NCI-H1417 (cell line): ENCODE data around the gene ETFB.

Source experiments
- DNase-seq, 3 experiments: peaks; one replicate each; lab custom pipeline; 2025; lab: John Stamatoyannopoulos, UW

Gene ETFB

DNA sequence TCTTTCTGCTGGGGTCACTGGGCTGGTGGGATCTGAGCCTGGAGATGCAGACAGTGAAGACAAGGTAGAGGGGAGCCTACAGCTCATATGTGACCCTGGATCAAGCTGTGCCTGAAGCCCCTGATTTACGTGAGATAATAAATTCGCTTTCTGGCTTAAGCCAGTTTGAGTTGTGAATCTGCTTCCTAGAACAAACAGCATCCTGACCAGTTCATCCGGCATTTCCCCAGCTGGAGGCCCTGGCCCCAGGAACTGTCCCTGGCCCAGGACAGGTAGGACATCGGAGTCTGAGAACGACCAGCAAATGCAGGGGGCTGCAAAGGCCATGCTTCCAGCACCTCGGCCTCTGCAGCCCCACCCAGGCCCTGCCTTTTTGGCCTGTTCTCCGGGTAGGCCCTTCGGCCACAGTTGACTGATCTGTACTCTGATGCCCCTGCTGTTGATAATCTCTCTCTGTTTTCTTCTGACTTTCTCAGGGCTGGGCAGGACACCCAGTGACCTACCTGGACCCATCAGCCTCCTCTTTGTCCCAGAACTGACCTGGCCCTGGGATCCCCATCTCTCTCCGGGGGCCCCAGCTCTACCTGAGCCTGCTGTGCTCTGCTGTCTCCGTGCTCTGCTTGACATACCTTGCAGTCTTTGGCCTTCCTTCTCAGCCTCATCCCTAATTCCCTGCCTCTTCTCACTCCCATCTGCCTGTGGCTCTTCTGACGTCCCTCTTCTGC lies 14.8 kb downstream of the ETFB start:
- no peak for DNase-seq

DNA sequence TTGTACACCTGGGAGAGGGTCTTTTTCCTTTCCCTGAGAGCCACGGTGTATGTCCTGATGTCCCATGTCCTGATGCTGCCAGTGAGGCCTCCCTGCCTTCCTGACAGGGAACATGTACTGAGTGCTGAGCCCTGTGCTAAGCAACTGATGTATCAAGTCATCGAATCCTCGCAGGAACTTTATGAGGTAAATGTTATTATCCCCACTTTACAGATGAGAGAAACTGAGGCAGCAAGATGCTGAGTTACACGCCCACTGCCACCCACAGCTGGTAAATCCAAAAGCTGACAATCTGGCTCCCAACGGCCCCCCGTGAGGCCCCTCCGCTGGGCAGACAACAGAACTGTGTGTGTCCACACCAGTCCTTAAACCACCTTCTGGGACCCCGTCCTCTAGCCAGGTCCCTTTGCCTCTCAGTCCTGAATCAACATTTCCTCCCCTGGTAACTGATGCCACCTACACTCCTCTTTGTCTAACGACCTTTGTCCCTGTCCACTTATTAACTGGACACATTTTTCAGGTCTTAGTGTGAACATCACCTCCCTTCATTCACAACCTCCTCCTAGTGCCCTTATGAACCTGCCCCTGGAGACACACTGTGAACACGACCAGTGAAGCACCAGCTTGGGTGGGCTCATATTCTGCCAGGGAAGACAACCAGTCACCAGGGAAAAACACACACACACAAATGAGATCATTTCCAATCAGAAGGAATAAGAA lies 18.8 kb downstream of the ETFB start:
- DNase-seq = no peak

GRCh38 chr19:51346742-51347141 lies 19.4 kb downstream of the ETFB start:
- DNase-seq = no peak

DNA sequence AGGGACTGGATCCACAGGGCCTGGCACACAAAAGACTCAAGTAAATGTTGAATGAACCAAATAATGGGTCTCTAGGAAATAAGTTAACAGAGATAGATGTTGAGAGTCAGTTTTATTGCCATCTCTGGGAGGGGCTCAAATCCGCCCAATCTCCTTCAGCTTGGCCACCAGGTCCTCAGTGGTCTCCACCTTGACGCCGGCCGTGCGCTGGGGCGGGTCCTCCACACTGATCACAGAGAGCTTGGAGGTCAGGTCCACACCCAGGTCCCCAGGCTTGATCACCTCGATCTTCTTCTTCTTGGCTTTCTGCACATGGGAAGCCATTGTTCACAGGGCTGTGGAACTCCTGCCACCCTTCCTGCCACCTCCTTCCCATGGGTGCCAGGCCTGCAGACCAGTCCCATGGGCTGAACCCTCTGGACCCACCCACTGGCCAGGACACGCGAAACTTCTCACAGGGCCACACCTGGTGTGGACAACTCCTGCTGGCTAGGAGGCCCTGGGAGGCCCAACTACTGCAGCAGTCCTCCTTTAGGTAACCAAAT lies 21.0 kb downstream of the ETFB start:
- no peak for DNase-seq

GRCh38 chr19:51342631-51343569 lies 23.3 kb downstream of the ETFB start:
- DNase-seq = no peak

DNA sequence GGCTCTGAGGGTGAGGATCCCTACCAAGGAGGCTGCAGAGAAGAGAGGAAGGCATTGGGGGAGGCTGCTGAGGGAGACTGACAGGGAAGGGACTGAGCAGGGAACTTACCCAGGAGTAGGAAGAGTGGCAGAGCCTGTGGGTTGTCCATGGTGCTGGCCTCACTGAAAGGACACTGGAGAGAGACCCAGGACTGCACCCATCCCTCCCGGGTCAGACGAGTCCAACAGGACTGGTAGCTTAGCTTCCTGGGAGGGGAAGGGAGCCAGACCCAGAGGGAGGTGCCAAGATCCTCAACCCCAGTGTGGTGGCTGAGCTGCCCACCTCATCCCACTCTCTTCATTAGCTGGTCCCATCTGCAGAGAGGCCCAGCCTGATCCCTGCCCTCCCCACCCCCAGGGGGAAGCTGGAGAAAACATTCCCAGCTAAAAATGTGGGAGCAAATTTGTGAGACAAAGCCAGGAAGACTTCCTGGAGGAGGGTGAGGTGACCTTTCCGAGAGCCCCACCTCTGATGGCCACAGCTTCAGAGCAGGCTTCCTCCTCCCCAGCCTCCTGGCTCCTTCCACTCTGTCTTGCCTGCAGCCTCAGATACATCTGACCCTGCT lies 24.1 kb downstream of the ETFB start, which contains the start of gene VSIG10L:
VSIG10L (minus strand) TSS at position 164 of the 605 bp plus-strand sequence; CDS start at position 149, 15 bp downstream.
- no peak for DNase-seq

DNA sequence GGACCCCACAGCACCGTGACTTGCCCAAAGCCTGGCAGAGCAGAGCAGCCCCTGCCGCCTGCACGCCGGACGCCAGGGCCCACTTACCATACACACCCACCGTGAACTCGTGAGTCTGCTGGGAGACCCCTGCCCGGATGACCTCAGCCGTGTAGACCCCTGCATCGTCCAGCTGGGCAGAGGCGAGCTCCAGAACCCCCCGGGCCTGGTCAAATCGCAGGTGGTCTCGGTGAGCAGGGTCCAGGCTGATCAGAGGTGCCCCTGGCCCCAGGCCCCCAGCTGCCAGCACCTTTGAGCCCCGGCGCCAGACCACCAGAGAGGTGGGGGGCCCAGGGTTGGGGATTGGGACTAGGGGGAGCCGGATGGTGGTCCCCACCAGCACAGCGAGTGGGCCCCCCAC lies 25.1 kb downstream of the ETFB start:
- DNase-seq = no peak

GRCh38 chr19:51339687-51340656 lies 26.2 kb downstream of the ETFB start:
- no peak for DNase-seq

DNA sequence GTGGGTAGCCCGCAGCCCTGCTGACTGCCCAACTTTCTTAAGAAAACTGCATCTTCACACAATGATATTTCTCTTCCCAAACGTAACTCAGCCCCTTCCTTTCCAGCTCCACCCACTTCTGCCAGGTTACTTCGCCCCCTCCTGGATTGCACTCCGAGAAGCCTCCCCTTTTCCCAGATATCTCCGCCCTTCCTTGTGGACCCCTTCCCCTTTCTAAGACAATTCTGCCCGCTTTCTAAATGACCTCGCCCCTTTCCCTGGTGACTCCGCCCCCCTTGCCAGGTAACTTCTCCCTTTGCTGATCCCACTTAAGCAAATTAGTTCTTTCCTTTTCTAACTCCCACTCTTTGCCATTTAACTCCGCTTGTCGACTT lies 26.9 kb downstream of the ETFB start:
- DNase-seq = no peak

- peak in 1 of 3 experiments; percentile 12 for DNase-seq
Measured at GRCh38 chr19:51338563-51339312, 27.4 kb downstream of the ETFB start.

DNA sequence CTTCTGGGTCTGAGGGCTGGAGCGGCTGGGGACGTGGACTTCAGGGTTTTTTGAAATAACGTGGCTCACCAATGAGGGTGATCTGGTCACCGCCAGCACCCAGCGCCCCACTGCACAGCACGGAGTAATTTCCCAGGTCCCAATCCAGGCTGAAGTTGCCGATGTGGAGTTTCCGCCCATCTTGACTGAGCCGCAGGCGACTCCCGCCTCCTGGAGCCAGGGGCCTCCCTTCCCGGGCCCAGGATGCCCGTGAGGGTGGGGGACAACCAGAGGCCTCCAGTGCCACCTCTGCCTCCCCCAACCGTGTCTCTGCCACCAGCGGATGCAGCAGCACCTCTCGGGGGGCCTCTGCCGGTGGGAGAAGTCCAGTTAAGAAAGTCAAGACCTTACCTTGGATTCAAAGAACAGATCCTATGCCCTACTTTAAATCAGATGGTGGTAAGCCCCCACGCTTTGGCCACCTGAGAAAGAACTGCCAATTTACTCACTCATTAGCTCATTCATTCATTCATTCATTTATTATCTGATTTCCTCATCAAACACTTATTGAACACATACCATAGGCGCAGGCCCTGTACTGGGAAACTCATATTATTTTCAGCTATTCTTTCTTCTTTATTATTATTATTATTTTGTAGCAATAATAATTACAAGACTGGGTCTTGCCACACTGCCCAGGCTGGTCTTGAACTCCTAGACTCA lies 28.2 kb downstream of the ETFB start:
- no peak for DNase-seq

DNA sequence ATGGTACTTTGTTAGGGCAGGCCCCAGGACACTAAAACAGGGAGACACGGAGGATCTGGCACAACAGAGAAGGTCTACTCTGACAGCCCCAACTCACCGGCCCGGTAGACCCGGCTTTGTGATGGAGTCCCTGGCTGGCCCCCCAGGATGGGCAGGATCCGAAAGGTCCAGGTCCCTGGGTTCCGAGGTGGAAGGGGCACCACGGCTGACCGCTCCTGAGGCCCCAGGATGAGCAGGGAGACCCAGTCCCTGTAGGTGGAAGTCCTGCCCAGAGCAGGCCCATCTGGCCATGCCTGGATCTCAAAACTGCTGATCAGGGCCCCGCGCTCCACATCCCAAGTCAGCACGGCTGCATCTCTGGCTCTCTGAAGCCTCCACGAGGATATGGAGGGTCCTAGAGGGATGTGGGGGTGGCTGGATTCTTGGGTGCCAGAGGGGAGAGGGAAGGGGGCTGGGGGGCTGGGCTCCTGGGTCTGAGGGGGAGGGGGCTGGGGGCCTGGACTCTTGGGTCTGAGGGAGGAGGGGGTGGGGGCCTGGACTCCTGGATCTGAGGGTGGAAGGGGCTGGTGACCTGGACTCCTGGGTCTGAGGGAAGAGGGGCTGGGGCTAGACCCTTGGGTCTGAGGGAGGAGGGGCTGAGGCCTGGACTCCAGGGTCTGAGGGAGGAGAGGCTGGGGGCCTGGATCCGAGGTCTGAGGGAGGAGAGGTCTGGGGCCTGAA lies 28.9 kb downstream of the ETFB start:
- no peak for DNase-seq

GRCh38 chr19:51333836-51334460 lies 32.2 kb downstream of the ETFB start:
- no peak for DNase-seq

DNA sequence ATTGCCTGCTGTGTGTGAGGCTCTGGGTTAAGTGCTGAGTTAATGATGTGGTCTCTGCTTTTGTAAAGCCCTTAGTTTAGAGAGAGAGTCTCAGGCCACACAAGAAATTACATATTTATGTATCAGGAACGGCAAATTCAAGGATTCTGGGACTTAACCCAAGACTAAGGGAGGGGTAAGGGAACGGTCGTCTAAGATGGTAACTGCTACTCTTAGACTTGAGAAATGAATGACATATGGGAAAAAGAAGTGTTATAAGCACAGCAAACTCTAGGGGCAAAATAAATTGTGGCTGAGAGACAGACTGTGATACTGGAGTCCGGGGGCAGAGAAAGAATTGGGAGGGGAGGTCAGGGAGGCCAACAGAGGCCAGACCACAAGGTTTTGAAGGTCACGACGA lies 34.5 kb downstream of the ETFB start:
- DNase-seq = no peak

GRCh38 chr19:51331193-51331592 lies 35.0 kb downstream of the ETFB start:
- no peak for DNase-seq

- DNase-seq = no peak
Measured at GRCh38 chr19:51330366-51330765, 35.8 kb downstream of the ETFB start.

- DNase-seq = no peak
Measured at GRCh38 chr19:51329411-51329810, 36.8 kb downstream of the ETFB start.
